Activated naive CD8-positive, alpha-beta T cell treated with anti-CD3 and anti-CD28 coated beads for 36 hours (primary cell): Measurements from ENCODE around the gene EML6. TPM values are rescaled to one million over a fixed set of nuclear protein-coding genes. Genes with fewer than 3 reads are reported as not detected.
A peak's percentile ranks its signal among the peaks of the same experiment; 100 is the strongest.

ENCODE experiments used
- DNase-seq: peaks from one replicate; pipeline ENCODE4 v3.0.0; 2021
- H3K27ac Mint-ChIP-seq: one replicate; pipeline ENCODE4 v1.8.0; 2022; ENCODE audit warnings: mild to moderate bottlenecking, moderate library complexity, mixed read lengths
- H3K27me3 Mint-ChIP-seq: one replicate; pipeline ENCODE4 v1.8.0; 2022; ENCODE audit warnings: mild to moderate bottlenecking, mixed read lengths
- H3K36me3 Mint-ChIP-seq: one replicate; pipeline ENCODE4 v1.8.0; 2021; ENCODE audit warnings: mild to moderate bottlenecking, mixed read lengths
- H3K4me1 Mint-ChIP-seq: one replicate; pipeline ENCODE4 v1.8.0; 2021; ENCODE audit warnings: mixed read lengths
- H3K4me3 Mint-ChIP-seq: one replicate; pipeline ENCODE4 v1.8.0; 2022; ENCODE audit warnings: mild to moderate bottlenecking, moderate library complexity, mixed read lengths
- H3K9me3 Mint-ChIP-seq: one replicate; pipeline ENCODE4 v1.8.0; 2022; ENCODE audit warnings: mixed read lengths
- total RNA-seq, 2 experiments: library from RNA; stranded (reverse); gene quantifications; one replicate each; pipeline ENCODE4 v1.2.3, GENCODE V29; 2021

EML6 gene
- total RNA-seq, 2 experiments from 2014 or later = 0.54 to 1.3 TPM

DNA sequence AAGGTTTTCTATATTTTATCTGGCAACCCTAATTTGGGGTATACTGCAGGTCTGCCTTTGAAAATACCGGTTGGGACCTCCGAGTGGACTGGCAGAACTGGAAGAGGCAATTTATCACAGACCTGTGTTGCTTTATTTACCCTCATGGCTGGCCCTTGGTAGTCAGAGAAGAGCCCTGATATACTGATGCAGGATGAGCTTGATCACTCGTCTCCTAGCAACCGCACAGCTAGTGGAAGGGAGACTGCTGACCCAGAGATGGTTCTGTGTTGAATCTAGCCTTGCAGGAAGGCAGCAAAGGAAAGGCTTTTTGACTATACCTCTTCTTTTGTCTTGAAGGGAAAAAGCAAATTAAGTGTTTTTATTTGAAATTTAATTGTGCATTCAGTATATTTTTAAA, 154.7 kb downstream of the EML6 start:
- Mint-ChIP-seq H3K36me3 (no peaks in the 10 kb centered on the region), H3K4me3 (no peak overlapping the region), H3K27me3 (no peaks in the 10 kb centered on the region), H3K9me3 (no peaks in the 10 kb centered on the region), H3K27ac (no peak overlapping the region), H3K4me1 (no peaks in the 10 kb centered on the region)
- no peak for DNase-seq

DNA sequence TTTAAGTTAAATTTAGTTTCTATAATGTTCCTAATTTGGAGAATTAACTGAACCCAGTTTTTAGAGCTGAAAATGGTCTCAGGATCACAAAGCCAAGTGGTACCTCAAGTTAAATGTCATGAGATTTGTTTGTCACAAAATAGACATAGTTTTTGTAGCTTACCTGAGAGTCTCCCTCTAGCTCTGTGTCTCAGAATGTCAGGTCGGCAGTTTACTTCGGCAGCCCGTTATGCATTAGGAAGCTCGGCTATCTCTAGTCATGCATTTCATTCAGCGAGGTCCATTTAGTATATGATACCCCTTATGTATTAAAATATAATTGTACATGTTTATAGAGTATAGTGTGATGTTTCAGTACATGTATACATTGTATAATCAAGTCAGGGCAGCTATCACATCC, 155.6 kb downstream of the EML6 start:
- Mint-ChIP-seq H3K4me1 (no peaks in the 10 kb centered on the region), H3K36me3 (no peaks in the 10 kb centered on the region), H3K27me3 (no peaks in the 10 kb centered on the region), H3K9me3 (no peaks in the 10 kb centered on the region), H3K4me3 (no peak overlapping the region), H3K27ac (no peak overlapping the region)
- DNase-seq = no peak

DNA sequence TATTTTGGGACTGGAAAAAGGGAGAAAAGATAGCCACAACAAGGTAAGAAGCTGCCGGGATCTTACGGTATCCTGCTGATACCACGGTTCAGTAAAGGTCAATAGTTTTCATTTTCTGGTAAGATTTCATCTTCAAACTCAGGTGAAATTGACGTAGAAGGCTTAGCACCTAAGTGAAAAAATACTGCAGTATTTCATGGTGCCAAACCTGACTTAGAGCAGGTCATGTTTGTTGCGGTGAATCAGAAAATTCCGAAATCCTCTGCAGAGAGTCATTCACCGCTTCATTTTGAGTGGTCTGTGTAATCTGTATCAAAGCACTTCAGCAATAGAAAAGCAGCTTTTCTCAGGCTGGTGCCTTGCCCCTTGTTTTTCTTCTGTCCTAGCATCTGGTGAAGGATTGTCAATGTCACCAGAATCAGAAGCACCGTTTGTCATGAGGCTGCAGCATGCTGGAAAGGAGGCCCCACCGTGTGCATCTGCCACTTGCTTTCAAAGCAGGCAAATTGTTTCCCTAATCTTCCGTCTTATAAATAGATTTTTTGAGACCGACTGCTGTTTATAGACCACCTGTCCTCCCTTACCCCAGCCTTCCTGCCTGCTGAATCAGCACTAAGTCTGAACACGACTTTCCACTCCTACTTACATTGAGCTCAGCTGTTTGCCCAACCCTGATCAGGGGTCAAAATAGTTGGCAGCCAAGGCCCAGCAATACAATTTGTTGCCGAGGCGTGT, 156.3 kb downstream of the EML6 start:
- DNase-seq = no peak
- Mint-ChIP-seq H3K4me3 (no peak overlapping the region), H3K4me1 (no peaks in the 10 kb centered on the region), H3K27ac (no peak overlapping the region), H3K9me3 (no peaks in the 10 kb centered on the region), H3K36me3 (no peaks in the 10 kb centered on the region), H3K27me3 (no peaks in the 10 kb centered on the region)

DNA sequence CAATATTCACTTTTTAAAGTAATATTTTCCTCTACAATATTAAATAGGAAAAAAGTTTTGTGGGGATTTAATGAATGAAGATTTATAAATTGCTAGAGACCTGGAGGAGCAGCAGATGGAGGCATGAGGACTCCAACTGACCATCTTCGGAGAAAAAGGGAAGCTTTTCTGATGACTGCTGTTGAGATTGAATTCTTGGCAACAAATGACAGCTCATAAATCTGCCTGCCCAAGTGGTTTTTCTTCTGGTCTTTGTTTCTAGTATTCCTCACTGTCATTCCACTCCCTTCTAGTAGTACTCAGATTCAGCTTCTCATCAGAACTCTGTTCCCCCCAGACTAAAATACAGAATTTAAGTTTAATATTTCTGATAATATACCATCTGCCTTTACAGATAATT, 157.0 kb downstream of the EML6 start:
- H3K27ac Mint-ChIP-seq = no peak overlapping the region
- no peaks in the 10 kb centered on the region for H3K36me3 Mint-ChIP-seq
- DNase-seq = no peak
- H3K4me1 Mint-ChIP-seq = no peaks in the 10 kb centered on the region
- H3K4me3 Mint-ChIP-seq = no peak overlapping the region
- H3K27me3 Mint-ChIP-seq = no peaks in the 10 kb centered on the region
- H3K9me3 Mint-ChIP-seq = no peaks in the 10 kb centered on the region

GRCh38 chr2:54881759-54882158, 158.3 kb downstream of the EML6 start:
- H3K27ac Mint-ChIP-seq = no peak overlapping the region
- no peaks in the 10 kb centered on the region for H3K4me1 Mint-ChIP-seq
- H3K9me3 Mint-ChIP-seq = no peaks in the 10 kb centered on the region
- H3K36me3 Mint-ChIP-seq = no peaks in the 10 kb centered on the region
- no peak overlapping the region for H3K4me3 Mint-ChIP-seq
- no peaks in the 10 kb centered on the region for H3K27me3 Mint-ChIP-seq
- no peak for DNase-seq

GRCh38 chr2:54885891-54886290, 162.4 kb downstream of the EML6 start:
- H3K27ac Mint-ChIP-seq = no peak overlapping the region
- H3K27me3 Mint-ChIP-seq = no peaks in the 10 kb centered on the region
- H3K4me3 Mint-ChIP-seq = no peak overlapping the region
- H3K36me3 Mint-ChIP-seq = no peaks in the 10 kb centered on the region
- no peaks in the 10 kb centered on the region for H3K4me1 Mint-ChIP-seq
- no peaks in the 10 kb centered on the region for H3K9me3 Mint-ChIP-seq
- DNase-seq = no peak

- DNase-seq = no peak
- Mint-ChIP-seq H3K27me3 (no peaks in the 10 kb centered on the region), H3K9me3 (no peaks in the 10 kb centered on the region), H3K4me1 (no peaks in the 10 kb centered on the region), H3K4me3 (no peak overlapping the region), H3K27ac (no peak overlapping the region), H3K36me3 (no peaks in the 10 kb centered on the region)
These were observed 164.5 kb downstream of the EML6 start for GRCh38 chr2:54887850-54888545.

GRCh38 chr2:54889053-54889452, 165.6 kb downstream of the EML6 start:
- no peak overlapping the region for H3K27ac Mint-ChIP-seq
- no peaks in the 10 kb centered on the region for H3K4me1 Mint-ChIP-seq
- H3K9me3 Mint-ChIP-seq = no peaks in the 10 kb centered on the region
- no peak overlapping the region for H3K4me3 Mint-ChIP-seq
- DNase-seq = no peak
- no peaks in the 10 kb centered on the region for H3K27me3 Mint-ChIP-seq
- H3K36me3 Mint-ChIP-seq = no peaks in the 10 kb centered on the region

DNA sequence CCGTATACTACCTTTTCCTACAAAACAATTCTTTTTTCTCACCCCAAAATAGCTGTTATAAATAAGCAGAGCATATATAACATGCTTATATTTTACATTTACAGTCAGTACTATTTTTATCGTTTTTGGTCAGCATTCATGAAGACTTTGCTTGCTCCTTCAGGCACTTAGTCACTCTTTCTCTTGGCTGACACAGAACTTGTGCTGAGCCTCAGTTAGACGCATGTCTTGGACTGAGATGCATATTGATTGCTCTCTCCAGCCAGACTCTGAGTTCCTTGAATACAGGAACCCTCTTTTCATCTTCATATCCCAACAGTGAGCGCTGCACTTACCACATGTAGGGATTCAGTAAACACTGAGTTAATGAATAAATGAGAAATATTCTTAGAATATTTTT, 168.4 kb downstream of the EML6 start:
- Mint-ChIP-seq H3K36me3 (no peaks in the 10 kb centered on the region), H3K27ac (no peak overlapping the region), H3K4me3 (no peak overlapping the region), H3K27me3 (no peaks in the 10 kb centered on the region), H3K9me3 (no peaks in the 10 kb centered on the region), H3K4me1 (no peaks in the 10 kb centered on the region)
- DNase-seq = no peak

- no peak overlapping the region for H3K27ac Mint-ChIP-seq
- no peak overlapping the region for H3K4me3 Mint-ChIP-seq
- DNase-seq = no peak
- H3K4me1 Mint-ChIP-seq = peaks cover 7% of the 10 kb centered on the region
- no peaks in the 10 kb centered on the region for H3K9me3 Mint-ChIP-seq
- H3K27me3 Mint-ChIP-seq = no peaks in the 10 kb centered on the region
- H3K36me3 Mint-ChIP-seq = no peaks in the 10 kb centered on the region
These were observed 171.0 kb downstream of the EML6 start for GRCh38 chr2:54894467-54894866.

GRCh38 chr2:54895730-54896129, 172.3 kb downstream of the EML6 start:
- H3K4me1 Mint-ChIP-seq = peaks cover 7% of the 10 kb centered on the region
- no peak overlapping the region for H3K27ac Mint-ChIP-seq
- H3K9me3 Mint-ChIP-seq = no peaks in the 10 kb centered on the region

GRCh38 chr2:54897420-54898310, 174.2 kb downstream of the EML6 start:
- H3K4me3 Mint-ChIP-seq = peak overlapping the region; percentile 0
- no peaks in the 10 kb centered on the region for H3K27me3 Mint-ChIP-seq
- DNase-seq = no peak
- peak overlapping the region; percentile 17 for H3K27ac Mint-ChIP-seq
- no peaks in the 10 kb centered on the region for H3K36me3 Mint-ChIP-seq
- H3K9me3 Mint-ChIP-seq = no peaks in the 10 kb centered on the region
- H3K4me1 Mint-ChIP-seq = peaks cover 7% of the 10 kb centered on the region

More at GRCh38 chr2:54895730-54896129, 172.3 kb downstream of the EML6 start:
- Mint-ChIP-seq H3K36me3 (no peaks in the 10 kb centered on the region), H3K4me3 (no peak overlapping the region), H3K27me3 (no peaks in the 10 kb centered on the region)
- DNase-seq = no peak

DNA sequence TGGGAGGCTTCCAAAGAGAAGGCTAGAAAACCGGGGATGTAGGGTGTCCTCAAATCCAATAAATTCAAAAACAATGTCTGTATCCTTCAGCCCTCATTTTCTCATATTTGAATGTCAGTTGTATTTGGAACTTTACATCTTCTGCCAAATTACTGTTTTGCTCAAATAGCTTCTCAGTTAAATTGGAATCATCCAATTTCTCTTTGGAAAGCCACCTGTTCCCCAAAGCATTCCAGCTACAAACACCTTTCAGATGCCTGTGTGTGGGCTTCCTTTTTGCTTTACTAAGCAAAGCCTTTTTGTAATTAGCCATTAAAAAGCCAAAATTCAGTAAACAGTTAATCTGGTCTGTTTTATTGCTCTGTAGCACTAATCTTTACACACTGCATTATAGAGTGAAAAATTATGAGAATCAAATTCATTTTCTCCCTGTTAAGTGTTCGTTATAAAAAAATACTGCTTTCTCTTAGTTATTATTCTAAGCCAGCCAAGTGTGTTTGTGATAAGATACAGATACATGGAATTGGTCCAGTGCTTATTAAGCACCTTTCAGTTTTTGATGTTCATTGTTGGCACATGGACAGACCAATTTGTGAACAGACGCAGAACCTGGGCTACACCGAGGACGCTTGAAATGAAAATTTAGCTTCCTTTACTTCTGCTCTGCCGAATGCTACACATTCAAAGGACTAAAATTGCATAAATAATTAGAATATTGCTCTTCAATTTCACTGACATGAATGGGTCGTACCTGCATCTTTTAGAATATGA, 175.2 kb downstream of the EML6 start:
- Mint-ChIP-seq H3K27ac (no peak overlapping the region), H3K4me1 (peaks cover 8% of the 10 kb centered on the region), H3K4me3 (no peak overlapping the region)

DNA sequence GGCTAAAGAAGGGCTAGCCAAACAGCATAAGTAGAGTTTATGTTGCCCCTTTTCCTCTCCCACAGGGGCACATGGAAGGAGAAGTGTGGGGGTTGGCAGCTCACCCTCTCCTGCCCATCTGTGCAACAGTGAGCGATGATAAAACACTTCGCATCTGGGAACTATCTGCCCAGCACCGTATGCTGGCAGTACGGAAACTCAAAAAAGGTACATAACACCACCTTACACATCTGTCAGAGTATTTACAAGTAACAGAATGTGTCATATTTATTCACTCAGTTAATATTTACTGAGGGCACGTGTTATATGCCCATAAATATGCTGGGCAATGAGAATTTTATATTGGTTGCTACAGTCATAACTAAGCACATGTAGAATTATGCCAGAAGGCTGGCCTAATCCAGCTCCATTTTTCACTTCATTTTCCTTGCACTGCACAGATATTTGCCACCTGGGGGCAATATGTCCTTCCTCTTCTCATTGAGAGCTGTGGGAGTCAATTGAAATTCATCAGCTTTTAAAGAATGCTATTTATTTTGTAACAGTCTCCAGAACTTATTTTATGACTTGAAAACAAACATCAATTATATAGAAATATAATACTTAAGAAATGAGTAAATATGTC, 176.2 kb downstream of the EML6 start:
- no peaks in the 10 kb centered on the region for H3K27me3 Mint-ChIP-seq
- no peaks in the 10 kb centered on the region for H3K36me3 Mint-ChIP-seq
- no peak for DNase-seq

More for the DNA sequence above, 175.2 kb downstream of the EML6 start:
- Mint-ChIP-seq H3K9me3 (no peaks in the 10 kb centered on the region), H3K36me3 (no peaks in the 10 kb centered on the region), H3K27me3 (no peaks in the 10 kb centered on the region)
- DNase-seq = no peak

More for the DNA sequence above, 176.2 kb downstream of the EML6 start:
- no peak overlapping the region for H3K4me3 Mint-ChIP-seq
- H3K4me1 Mint-ChIP-seq = peaks cover 17% of the 10 kb centered on the region
- H3K9me3 Mint-ChIP-seq = no peaks in the 10 kb centered on the region
- no peak overlapping the region for H3K27ac Mint-ChIP-seq
